Panc1 (cell line): Measurements from ENCODE around the gene ECM1. TPM values are rescaled to one million over a fixed set of nuclear protein-coding genes. Genes with fewer than 3 reads are reported as not detected.
A peak's percentile ranks its signal among the peaks of the same experiment; 100 is the strongest.

Experiments used
- ATAC-seq: fragments of 200-7000 bp; cut with Tn5 transposase; 2 replicates; pipeline ENCODE4 v1.9.1; 2020; ENCODE audit warnings: mild to moderate bottlenecking, moderate library complexity
- BruUV-seq: library from RNA; stranded (reverse); fragments of 400-500 nt; replicated peaks from 2 replicates; lab custom pipeline; 2021; lab: Mats Ljungman, UMichigan
- CTCF ChIA-PET: fragments of 300-600 bp; sonication (Branson Sonifier 250); formaldehyde crosslinking; loops from one replicate; lab custom pipeline; 2022; ENCODE audit warnings: antibody characterized with exemption; lab: Charles Lee
- POLR2A ChIA-PET: fragments of 300-600 bp; sonication (Branson Sonifier 250); formaldehyde crosslinking; loops from one replicate; lab custom pipeline; 2022; ENCODE audit warnings: antibody characterized with exemption; lab: Charles Lee
- DNase-seq: peaks from one replicate; pipeline ENCODE4 v3.0.0-alpha.2; 2010; ENCODE audit warnings: low read depth, low spot score
- H3K27ac ChIP-seq: 2 replicates; pipeline ENCODE4 v1.5.1; 2011; ENCODE audit warnings: mild to moderate bottlenecking, low read length, inconsistent platforms
- H3K27me3 ChIP-seq: fragments of 200-500 bp; sonication (Bioruptor generic); 2 replicates; pipeline ENCODE4 v1.6.0; 2014; ENCODE audit warnings: low read length, inconsistent platforms; ENCODE audit not compliant: control insufficient read depth, insufficient read depth
- H3K36me3 ChIP-seq: fragments of 200-500 bp; sonication (Bioruptor generic); 2 replicates; pipeline ENCODE4 v1.5.1; 2014; ENCODE audit warnings: inconsistent platforms, mild to moderate bottlenecking, low read length, moderate library complexity; ENCODE audit not compliant: control insufficient read depth, insufficient read depth
- H3K4me1 ChIP-seq: 2 replicates; pipeline ENCODE4 v1.5.1; 2011; ENCODE audit warnings: inconsistent platforms, mild to moderate bottlenecking, low read length, moderate library complexity; ENCODE audit not compliant: control insufficient read depth, insufficient read depth
- H3K4me3 ChIP-seq, 2 experiments: 2 replicates each; pipeline ENCODE4 v1.5.1; 2011 to 2012; ENCODE audit warnings: low read depth in 2 of 2, low read length in 2 of 2, mild to moderate bottlenecking in 2 of 2, inconsistent platforms in 1 of 2, moderate library complexity in 1 of 2
- H3K9me3 ChIP-seq: fragments of 200-500 bp; sonication (Bioruptor generic); 2 replicates; pipeline ENCODE4 v1.5.1; 2014; ENCODE audit warnings: low read depth, mild to moderate bottlenecking, inconsistent platforms, low read length, moderate library complexity; ENCODE audit not compliant: control insufficient read depth, insufficient read depth
- CTCF ChIP-seq: fragments of 450-650 bp; IDR thresholded peaks from 2 replicates; pipeline ENCODE4 v1.5.1; 2017; ENCODE audit warnings: mild to moderate bottlenecking
- POLR2AphosphoS5 ChIP-seq: IDR thresholded peaks from 2 replicates; pipeline ENCODE4 v1.6.1; 2012; ENCODE audit warnings: mild to moderate bottlenecking, low read depth, low read length, moderate library complexity
- REST ChIP-seq, 2 experiments: IDR thresholded peaks; 2 replicates each; pipeline ENCODE4 v1.6.1; 2011 to 2012; ENCODE audit warnings: low read depth in 2 of 2, control low read depth in 1 of 2, low read length in 1 of 2, mild to moderate bottlenecking in 1 of 2, moderate library complexity in 1 of 2; ENCODE audit not compliant: insufficient read depth in 1 of 2
- SIN3A ChIP-seq: IDR thresholded peaks from 2 replicates; pipeline ENCODE4 v1.6.1; 2012; ENCODE audit warnings: low read depth, mild to moderate bottlenecking, low read length, moderate library complexity, borderline replicate concordance; ENCODE audit not compliant: insufficient read depth
- TCF7L2 ChIP-seq: IDR thresholded peaks from 2 replicates; pipeline ENCODE4 v1.6.1; 2011; ENCODE audit warnings: mild to moderate bottlenecking, low read depth, low read length, inconsistent platforms
- in situ Hi-C: cut with HindIII; loops from 2 replicates; pipeline ENCODE4 v1.10.0; 2016; ENCODE audit warnings: low sequenced_read_pairs, low pct_unique_long_range_greater_than_20kb
- intact Hi-C: fragments of 100-400 bp; cut with micrococcal nuclease; formaldehyde crosslinking; loops from one replicate; pipeline ENCODE4 v1.10.0; 2022; ENCODE audit not compliant: unreplicated experiment
- microRNA-seq: library from miRNA; unstranded; fragments of <30 nt; microRNA quantifications from one replicate; pipeline ENCODE4 v1.1.0, GENCODE V29; 2020; ENCODE audit not compliant: unreplicated experiment
- total RNA-seq: library from RNA; stranded (reverse); gene quantifications from one replicate; pipeline ENCODE4 v1.2.1, GENCODE V29; 2021; ENCODE audit not compliant: unreplicated experiment

The ECM1 gene
- total RNA-seq, 1 experiment from 2014 or later = 2.2 TPM

GRCh38 chr1:150562446-150563339 lies 54.8 kb downstream of the ECM1 start:
- BruUV-seq = no TSS peak
- ATAC-seq = no peak
- no peaks in the 10 kb centered on the region for H3K9me3 ChIP-seq
- no peaks in the 10 kb centered on the region for H3K27me3 ChIP-seq
- no peaks in the 10 kb centered on the region for H3K36me3 ChIP-seq
- intact Hi-C loops = loop anchor here (5.0 kb wide), 2 partner anchors 60 to 250 kb away; no protein-coding TSS in a partner anchor
- DNase-seq = no peak
- POLR2A ChIA-PET = interaction anchor here (0.5 to 2.4 kb wide), 7 partner anchors 7 to 40 kb away, joined by 3 to 13 read pairs (median 5); partner anchors contain the start of gene MCL1
- no peak for TF ChIP-seq SIN3A
- no peak for TF ChIP-seq POLR2AphosphoS5
- TF ChIP-seq TCF7L2 = no peak
- no peak for TF ChIP-seq REST (IDR thresholded peaks at IDR 0.05; ENCODE audit: insufficient read depth in 1 of 2, low read depth in 2 of 2, low read length in 1 of 2)
- no peak for TF ChIP-seq CTCF
- peak overlapping the region; percentile 48 to 69 for H3K4me3 ChIP-seq
- peak overlapping the region; percentile 98 for H3K27ac ChIP-seq
- in situ Hi-C loops = no loop called here
- H3K4me1 ChIP-seq = peaks cover 65% of the 10 kb centered on the region
- CTCF ChIA-PET = interaction anchor here (0.5 to 1.2 kb wide), 2 partner anchors 30 to 347 kb away, joined by 3 to 4 read pairs; no protein-coding TSS in a partner anchor

Small RNA genes lying within 50 kb of the gene (microRNA-seq; reads per million reads assigned to microRNA genes)
- gene MIR4257 = not detected
- not detected for gene MIR6878

Other genes with a start within 250 kb of the ECM1 start
- 146 TPM for gene APH1A, start 239.1 kb upstream of the ECM1 start, total RNA-seq
- gene C1orf54, start 235.3 kb upstream of the ECM1 start, total RNA-seq = 0.39 TPM
- gene CIART, start 225.6 kb upstream of the ECM1 start, total RNA-seq = 3.4 TPM
- 68.2 TPM for gene MRPS21, start 214.2 kb upstream of the ECM1 start, total RNA-seq
- gene PRPF3, start 186.6 kb upstream of the ECM1 start, total RNA-seq = 122 TPM
- 28.3 TPM for gene RPRD2, start 144.0 kb upstream of the ECM1 start, total RNA-seq
- 28.2 TPM for gene TARS2, start 20.7 kb upstream of the ECM1 start, total RNA-seq
- 1.0 TPM for gene FALEC, start 7.6 kb downstream of the ECM1 start, total RNA-seq
- gene ADAMTSL4, start 41.3 kb downstream of the ECM1 start, total RNA-seq = 9.5 TPM
- 126 TPM for gene MCL1, start 71.5 kb downstream of the ECM1 start, total RNA-seq
- 207 TPM for gene ENSA, start 121.5 kb downstream of the ECM1 start, total RNA-seq
- gene GOLPH3L, start 189.0 kb downstream of the ECM1 start, total RNA-seq = 19.6 TPM
- not detected for gene HORMAD1, start 212.8 kb downstream of the ECM1 start, total RNA-seq